HCT116 (cell line): ENCODE data around the gene SAMD14. TPM values are rescaled to one million over a fixed set of nuclear protein-coding genes. Genes with fewer than 3 reads are reported as not detected.

Source experiments
- ATAC-seq: fragments of 200-7000 bp; cut with Tn5 transposase; 2 replicates; pipeline ENCODE4 v1.9.1; 2020; ENCODE audit warnings: mild to moderate bottlenecking, moderate library complexity
- BruUV-seq: library from RNA; stranded (reverse); fragments of 400-500 nt; replicated peaks from 2 replicates; lab custom pipeline; 2021; lab: Mats Ljungman, UMichigan
- CTCF ChIA-PET: fragments of 300-600 bp; sonication (Branson Sonifier 250); formaldehyde crosslinking; loops from one replicate; lab custom pipeline; 2021; ENCODE audit warnings: antibody characterized with exemption; lab: Charles Lee
- POLR2A ChIA-PET: fragments of 300-600, 350-600 bp; sonication (Branson Sonifier 250); formaldehyde crosslinking; loops from one replicate; lab custom pipeline; 2021; ENCODE audit warnings: antibody characterized with exemption; lab: Charles Lee
- RAD21 ChIA-PET, 2 experiments: fragments of 300-600 bp; sonication (Branson Sonifier 250); formaldehyde crosslinking; loops; one replicate each; lab custom pipeline; 2023; ENCODE audit warnings: low total read pairs in 2 of 2; ENCODE audit not compliant: uncharacterized antibody in 2 of 2, unreplicated experiment in 2 of 2, low non-redundant PET in 1 of 2; lab: Charles Lee
- DNase-seq: peaks from one replicate; pipeline ENCODE4 v3.0.0-alpha.2; 2010; ENCODE audit warnings: low read depth, low spot score
- H2AFZ ChIP-seq: fragments of 200-600 bp; shearing (Covaris generic), sonication (generic); 2 replicates; pipeline ENCODE4 v1.6.1; 2017; ENCODE audit warnings: low read depth, mixed run types, mixed read lengths, antibody characterized with exemption, low read length; ENCODE audit not compliant: poor library complexity, severe bottlenecking
- H3K27ac ChIP-seq: 2 replicates; pipeline ENCODE4 v1.5.1; 2012; ENCODE audit warnings: low read depth, low read length
- H3K27me3 ChIP-seq: fragments of 200-600 bp; sonication (generic); 2 replicates; pipeline ENCODE4 v1.6.1; 2016; ENCODE audit warnings: mixed run types, low read length, mixed read lengths; ENCODE audit not compliant: insufficient read depth
- H3K36me3 ChIP-seq, 2 experiments: fragments of 200-500 bp in 1 of 2; fragments of 200-600 bp in 1 of 2; sonication (Bioruptor generic) in 1 of 2; sonication (generic) in 1 of 2; 2 replicates each; pipeline versions ENCODE4 v1.5.1 to v1.6.1; 2014 to 2016; ENCODE audit warnings: low read length in 2 of 2, inconsistent platforms in 1 of 2, mixed read lengths in 1 of 2, mixed run types in 1 of 2; ENCODE audit not compliant: insufficient read depth in 2 of 2, control insufficient read depth in 1 of 2
- H3K4me1 ChIP-seq, 2 experiments: fragments of 200-600 bp in 1 of 2; sonication (generic) in 1 of 2; 2 replicates each; pipeline versions ENCODE4 v1.5.1 to v1.6.1; 2012 to 2017; ENCODE audit warnings: low read length in 2 of 2, inconsistent platforms in 1 of 2, mild to moderate bottlenecking in 1 of 2, mixed read lengths in 1 of 2, mixed run types in 1 of 2, moderate library complexity in 1 of 2; ENCODE audit not compliant: insufficient read depth in 2 of 2, control insufficient read depth in 1 of 2
- H3K4me2 ChIP-seq: fragments of 200-600 bp; sonication (generic); 2 replicates; pipeline ENCODE4 v1.6.1; 2017; ENCODE audit warnings: mixed run types, low read length, mixed read lengths
- H3K4me3 ChIP-seq, 2 experiments: fragments of 200-600 bp in 1 of 2; sonication (generic) in 1 of 2; replicated peaks in 1 of 2; 2 replicates each; pipeline ENCODE4 v1.5.1; 2011 to 2016; ENCODE audit warnings: low read length in 2 of 2, control low read depth in 1 of 2, low read depth in 1 of 2, mild to moderate bottlenecking in 1 of 2, mixed read lengths in 1 of 2, mixed run types in 1 of 2
- H3K79me2 ChIP-seq: fragments of 200-600 bp; sonication (generic); 2 replicates; pipeline ENCODE4 v1.6.1; 2017; ENCODE audit warnings: mild to moderate bottlenecking, mixed run types, low read length, moderate library complexity, mixed read lengths; ENCODE audit not compliant: insufficient read depth
- H3K9ac ChIP-seq: fragments of 200-600 bp; sonication (generic); 2 replicates; pipeline ENCODE4 v1.6.1; 2016; ENCODE audit warnings: low read length, mixed read lengths
- H3K9me2 ChIP-seq: fragments of 200-600 bp; sonication (generic), shearing (Covaris generic); 2 replicates; pipeline ENCODE4 v1.6.1; 2017; ENCODE audit warnings: mixed run types, mild to moderate bottlenecking, moderate library complexity; ENCODE audit not compliant: insufficient read depth
- H3K9me3 ChIP-seq, 2 experiments: fragments of 200-500 bp in 1 of 2; fragments of 200-600 bp in 1 of 2; sonication (Bioruptor generic) in 1 of 2; sonication (generic) in 1 of 2; 2 replicates each; pipeline ENCODE4 v1.6.1; 2014 to 2017; ENCODE audit warnings: low read length in 2 of 2, mixed read lengths in 2 of 2, inconsistent platforms in 1 of 2, low read depth in 1 of 2, mild to moderate bottlenecking in 1 of 2, mixed run types in 1 of 2, moderate library complexity in 1 of 2; ENCODE audit not compliant: control insufficient read depth in 1 of 2, insufficient read depth in 1 of 2
- H4K20me1 ChIP-seq: fragments of 200-600 bp; sonication (generic), shearing (Covaris generic); 2 replicates; pipeline ENCODE4 v1.6.1; 2017; ENCODE audit warnings: mixed run types, mild to moderate bottlenecking, moderate library complexity; ENCODE audit not compliant: insufficient read depth
- CBX3 ChIP-seq: IDR thresholded peaks from 2 replicates; pipeline ENCODE4 v1.6.1; 2012; ENCODE audit warnings: low read depth
- CEBPB ChIP-seq: IDR thresholded peaks from 2 replicates; pipeline ENCODE4 v1.6.1; 2012; ENCODE audit warnings: low read depth
- CTCF ChIP-seq, 3 experiments: fragments of 200-600 bp in 1 of 3; sonication (generic) in 1 of 3; IDR thresholded peaks in 2 of 3; conservative IDR thresholded peaks in 1 of 3; 2 replicates each; pipeline ENCODE4 v1.5.1; 2012 to 2017; ENCODE audit warnings: low read depth in 2 of 3, low read length in 2 of 3, antibody characterized with exemption in 1 of 3, borderline replicate concordance in 1 of 3, control low read depth in 1 of 3, mild to moderate bottlenecking in 1 of 3, mixed read lengths in 1 of 3, mixed run types in 1 of 3, moderate library complexity in 1 of 3; ENCODE audit not compliant: insufficient read depth in 1 of 3
- EGR1 ChIP-seq: IDR thresholded peaks from 2 replicates; pipeline ENCODE4 v1.6.1; 2012; ENCODE audit warnings: low read depth
- ELF1 ChIP-seq: IDR thresholded peaks from 2 replicates; pipeline ENCODE4 v1.6.1; 2012; ENCODE audit warnings: low read depth, borderline replicate concordance
- EZH2 ChIP-seq: fragments of 200-600 bp; sonication (generic); IDR thresholded peaks from 2 replicates; pipeline ENCODE4 v1.6.1; 2017; ENCODE audit warnings: antibody characterized with exemption, mixed run types
- EZH2phosphoT487 ChIP-seq: fragments of 200-600 bp; IDR thresholded peaks from 2 replicates; pipeline ENCODE4 v1.6.1; 2018; ENCODE audit warnings: antibody characterized with exemption, borderline replicate concordance
- JUND ChIP-seq: IDR thresholded peaks from 2 replicates; pipeline ENCODE4 v1.6.1; 2012
- POLR2AphosphoS5 ChIP-seq: IDR thresholded peaks from 2 replicates; pipeline ENCODE4 v1.6.1; 2011; ENCODE audit warnings: mild to moderate bottlenecking, low read depth, low read length, moderate library complexity
- RAD21 ChIP-seq: IDR thresholded peaks from 2 replicates; pipeline ENCODE4 v1.6.1; 2012; ENCODE audit warnings: low read depth, mild to moderate bottlenecking
- SIN3A ChIP-seq: IDR thresholded peaks from 2 replicates; pipeline ENCODE4 v1.6.1; 2012; ENCODE audit warnings: low read depth
- SP1 ChIP-seq: IDR thresholded peaks from 2 replicates; pipeline ENCODE4 v1.6.1; 2012; ENCODE audit warnings: low read depth
- TCF7L2 ChIP-seq: IDR thresholded peaks from 2 replicates; pipeline ENCODE4 v1.7.0; 2011; ENCODE audit warnings: borderline replicate concordance, inconsistent platforms; ENCODE audit not compliant: insufficient read depth, insufficient read length; ENCODE audit errors: extremely low read depth
- YY1 ChIP-seq: IDR thresholded peaks from 2 replicates; pipeline ENCODE4 v1.6.1; 2011; ENCODE audit warnings: low read length, low read depth, moderate library complexity, mild to moderate bottlenecking; ENCODE audit not compliant: insufficient replicate concordance; ENCODE audit errors: extremely low read depth
- ZBTB33 ChIP-seq: IDR thresholded peaks from 2 replicates; pipeline ENCODE4 v1.6.1; 2011; ENCODE audit warnings: mild to moderate bottlenecking, low read length, moderate library complexity; ENCODE audit not compliant: insufficient replicate concordance; ENCODE audit errors: extremely low read depth
- ZNF274 ChIP-seq: fragments of 200-500 bp; sonication (Bioruptor generic); IDR thresholded peaks from 2 replicates; pipeline ENCODE4 v1.6.1; 2014; ENCODE audit warnings: mild to moderate bottlenecking, low read depth, low read length, inconsistent platforms
- intact Hi-C: fragments of 100-400 bp; cut with micrococcal nuclease; formaldehyde crosslinking; loops from 2 replicates; pipeline ENCODE4 v1.10.0; 2022
- total RNA-seq: library from RNA; stranded (reverse); gene quantifications from one replicate; pipeline ENCODE4 v1.2.1, GENCODE V29; 2021; ENCODE audit not compliant: unreplicated experiment
- TF ChIP-seq, protein P1 (sequence below): IDR thresholded peaks from 2 replicates; pipeline ENCODE4 v1.6.1; 2012
- TF ChIP-seq, protein P2 (sequence below): IDR thresholded peaks from 2 replicates; pipeline ENCODE4 v1.6.1; 2012; ENCODE audit warnings: low read depth

Gene SAMD14
- total RNA-seq, 1 experiment from 2014 or later = 1.5 TPM

GRCh38 chr17:50149417-50150353, 19.7 kb upstream of the SAMD14 start:
- Histone ChIP-seq H3K9me3 (no peaks in the 10 kb centered on the region), H4K20me1 (no peaks in the 10 kb centered on the region), H2AFZ (no peak overlapping the region), H3K36me3 (peaks cover 18 to 25% of the 10 kb centered on the region in 2 experiments; a peak in 3 of 4 replicates), H3K9ac (peak overlapping the region; percentile 74), H3K9me2 (no peaks in the 10 kb centered on the region), H3K4me2 (peak overlapping the region; percentile 92), H3K4me1 (peaks cover 33 to 58% of the 10 kb centered on the region in 2 experiments), H3K79me2 (peaks cover 61% of the 10 kb centered on the region), H3K27me3 (no peaks in the 10 kb centered on the region), H3K27ac (peak overlapping the region; percentile 89), H3K4me3 (peak overlapping the region; percentile 76 to 97)
- no peak for ATAC-seq
- ChIA-PET RAD21 (no interaction called here), CTCF (interaction anchor here (1.0 to 2.3 kb wide), 3 partner anchors 9 to 14 kb away, joined by 3 to 5 read pairs (median 4); no protein-coding TSS in a partner anchor), POLR2A (no interaction called here)
- BruUV-seq = no TSS peak
- no peak for DNase-seq
- intact Hi-C loops = no loop called here
- TF ChIP-seq SIN3A (no peak), TCF7L2 (peak; percentile 8), YY1 (peak; percentile 4), ZBTB33 (no peak), ZNF274 (no peak), CEBPB (no peak), EGR1 (no peak), EZH2phosphoT487 (no peak), ELF1 (no peak), CTCF (IDR thresholded peaks at IDR 0.05 in 2 of 3, conservative IDR thresholded peaks at IDR 0.05 in 1 of 3; ENCODE audit: borderline replicate concordance in 1 of 3, insufficient read depth in 1 of 3, low read depth in 2 of 3, low read length in 2 of 3) (no peak), RAD21 (no peak), JUND (no peak), EZH2 (no peak), SP1 (no peak), POLR2AphosphoS5 (0 out of 2 replicates have a peak, but pooled peaks have one; percentile 18), CBX3 (no peak)
- TF ChIP-seq, protein P1, sequence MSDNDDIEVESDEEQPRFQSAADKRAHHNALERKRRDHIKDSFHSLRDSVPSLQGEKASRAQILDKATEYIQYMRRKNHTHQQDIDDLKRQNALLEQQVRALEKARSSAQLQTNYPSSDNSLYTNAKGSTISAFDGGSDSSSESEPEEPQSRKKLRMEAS = no peak
- TF ChIP-seq, protein P2, sequence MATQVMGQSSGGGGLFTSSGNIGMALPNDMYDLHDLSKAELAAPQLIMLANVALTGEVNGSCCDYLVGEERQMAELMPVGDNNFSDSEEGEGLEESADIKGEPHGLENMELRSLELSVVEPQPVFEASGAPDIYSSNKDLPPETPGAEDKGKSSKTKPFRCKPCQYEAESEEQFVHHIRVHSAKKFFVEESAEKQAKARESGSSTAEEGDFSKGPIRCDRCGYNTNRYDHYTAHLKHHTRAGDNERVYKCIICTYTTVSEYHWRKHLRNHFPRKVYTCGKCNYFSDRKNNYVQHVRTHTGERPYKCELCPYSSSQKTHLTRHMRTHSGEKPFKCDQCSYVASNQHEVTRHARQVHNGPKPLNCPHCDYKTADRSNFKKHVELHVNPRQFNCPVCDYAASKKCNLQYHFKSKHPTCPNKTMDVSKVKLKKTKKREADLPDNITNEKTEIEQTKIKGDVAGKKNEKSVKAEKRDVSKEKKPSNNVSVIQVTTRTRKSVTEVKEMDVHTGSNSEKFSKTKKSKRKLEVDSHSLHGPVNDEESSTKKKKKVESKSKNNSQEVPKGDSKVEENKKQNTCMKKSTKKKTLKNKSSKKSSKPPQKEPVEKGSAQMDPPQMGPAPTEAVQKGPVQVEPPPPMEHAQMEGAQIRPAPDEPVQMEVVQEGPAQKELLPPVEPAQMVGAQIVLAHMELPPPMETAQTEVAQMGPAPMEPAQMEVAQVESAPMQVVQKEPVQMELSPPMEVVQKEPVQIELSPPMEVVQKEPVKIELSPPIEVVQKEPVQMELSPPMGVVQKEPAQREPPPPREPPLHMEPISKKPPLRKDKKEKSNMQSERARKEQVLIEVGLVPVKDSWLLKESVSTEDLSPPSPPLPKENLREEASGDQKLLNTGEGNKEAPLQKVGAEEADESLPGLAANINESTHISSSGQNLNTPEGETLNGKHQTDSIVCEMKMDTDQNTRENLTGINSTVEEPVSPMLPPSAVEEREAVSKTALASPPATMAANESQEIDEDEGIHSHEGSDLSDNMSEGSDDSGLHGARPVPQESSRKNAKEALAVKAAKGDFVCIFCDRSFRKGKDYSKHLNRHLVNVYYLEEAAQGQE = no peak
